DMS153 treated with DMSO at 0.1 percent for 48 hours (cell line): ENCODE results near the gene ZNF438.

Experiments used
- DNase-seq: peaks from one replicate; lab custom pipeline; 2025; ENCODE audit not compliant: unreplicated experiment; lab: John Stamatoyannopoulos, UW

ZNF438 gene

GRCh38 chr10:30894221-30894620 lies 137.4 kb downstream of the ZNF438 start:
- no peak for DNase-seq

GRCh38 chr10:30893208-30893607 lies 138.5 kb downstream of the ZNF438 start:
- DNase-seq: no peak

- no peak for DNase-seq
Measured at GRCh38 chr10:30887839-30888238, 143.8 kb downstream of the ZNF438 start.

GRCh38 chr10:30885423-30885822 lies 146.2 kb downstream of the ZNF438 start:
- no peak for DNase-seq

- no peak for DNase-seq
Measured at GRCh38 chr10:30883751-30884150, 147.9 kb downstream of the ZNF438 start.

GRCh38 chr10:30883116-30883515 lies 148.5 kb downstream of the ZNF438 start:
- DNase-seq: no peak

- DNase-seq: no peak
Measured at GRCh38 chr10:30882281-30882680, 149.4 kb downstream of the ZNF438 start.

- DNase-seq: no peak
Measured at GRCh38 chr10:30878920-30879319, 152.7 kb downstream of the ZNF438 start.

- DNase-seq: no peak
Measured at GRCh38 chr10:30877111-30877510, 154.6 kb downstream of the ZNF438 start.

- DNase-seq: no peak
Measured at GRCh38 chr10:30873411-30873810, 158.3 kb downstream of the ZNF438 start.

GRCh38 chr10:30870896-30871295 lies 160.8 kb downstream of the ZNF438 start:
- no peak for DNase-seq

- DNase-seq: no peak
Measured at GRCh38 chr10:30869566-30869965, 162.1 kb downstream of the ZNF438 start.

GRCh38 chr10:30868611-30869010 lies 163.1 kb downstream of the ZNF438 start:
- DNase-seq: no peak

- DNase-seq: no peak
Measured at GRCh38 chr10:30866896-30867295, 164.8 kb downstream of the ZNF438 start.

GRCh38 chr10:30865141-30865926 lies 166.3 kb downstream of the ZNF438 start:
- DNase-seq: no peak

- DNase-seq: no peak
Measured at GRCh38 chr10:30863516-30864210, 168.0 kb downstream of the ZNF438 start.

- no peak for DNase-seq
Measured at GRCh38 chr10:30862486-30862885, 169.2 kb downstream of the ZNF438 start.

- no peak for DNase-seq
Measured at GRCh38 chr10:30861976-30862375, 169.7 kb downstream of the ZNF438 start.

- no peak for DNase-seq
Measured at GRCh38 chr10:30861221-30861620, 170.4 kb downstream of the ZNF438 start.

- DNase-seq: no peak
Measured at GRCh38 chr10:30858499-30858898, 173.2 kb downstream of the ZNF438 start.

- DNase-seq: no peak
Measured at GRCh38 chr10:30857803-30858202, 173.9 kb downstream of the ZNF438 start.

GRCh38 chr10:30855131-30855530 lies 176.5 kb downstream of the ZNF438 start:
- no peak for DNase-seq
